Measurements from ENCODE around the gene ZNF609.

Gene ZNF609

GRCh38 chr15:64547275-64547674 lies 86.9 kb downstream of the ZNF609 start:
- TF ChIP-seq CTCF (IDR thresholded peaks at IDR 0.05; ENCODE audit: control insufficient read depth, extremely low read depth, insufficient read depth), result no peak
- no peak for DNase-seq (ENCODE audit: low read depth)
- no peak overlapping the region for H3K4me3 ChIP-seq (ENCODE audit: low read depth, low read length)

GRCh38 chr15:64548235-64548634 lies 87.9 kb downstream of the ZNF609 start:
- TF ChIP-seq CTCF (IDR thresholded peaks at IDR 0.05; ENCODE audit: control insufficient read depth, extremely low read depth, insufficient read depth), result no peak
- no peak overlapping the region for H3K4me3 ChIP-seq (ENCODE audit: low read depth, low read length)
- no peak for DNase-seq (ENCODE audit: low read depth)

- no peak for TF ChIP-seq CTCF (IDR thresholded peaks at IDR 0.05; ENCODE audit: control insufficient read depth, extremely low read depth, insufficient read depth)
- H3K4me3 ChIP-seq (ENCODE audit: low read depth, low read length), result no peak overlapping the region
- DNase-seq (ENCODE audit: low read depth), result no peak
These were observed 89.5 kb downstream of the ZNF609 start for GRCh38 chr15:64549860-64550259.

- no peak overlapping the region for H3K4me3 ChIP-seq (ENCODE audit: low read depth, low read length)
- no peak for TF ChIP-seq CTCF (IDR thresholded peaks at IDR 0.05; ENCODE audit: control insufficient read depth, extremely low read depth, insufficient read depth)
- DNase-seq (ENCODE audit: low read depth), result no peak
These were observed 92.0 kb downstream of the ZNF609 start for GRCh38 chr15:64552281-64552948.

GRCh38 chr15:64558460-64559179 lies 98.2 kb downstream of the ZNF609 start:
- H3K4me3 ChIP-seq (ENCODE audit: low read depth, low read length), result no peak overlapping the region
- no peak for DNase-seq (ENCODE audit: low read depth)
- TF ChIP-seq CTCF (IDR thresholded peaks at IDR 0.05; ENCODE audit: control insufficient read depth, extremely low read depth, insufficient read depth), result no peak

GRCh38 chr15:64559243-64559642 lies 98.9 kb downstream of the ZNF609 start:
- DNase-seq (ENCODE audit: low read depth), result no peak
- H3K4me3 ChIP-seq (ENCODE audit: low read depth, low read length), result no peak overlapping the region

More at GRCh38 chr15:64559243-64559642, 98.9 kb downstream of the ZNF609 start:
- TF ChIP-seq CTCF (IDR thresholded peaks at IDR 0.05; ENCODE audit: control insufficient read depth, extremely low read depth, insufficient read depth), result no peak
